Mucosa of descending colon (tissue), 3 donors: ENCODE results near the gene MGST3. TPM values are rescaled to one million over a fixed set of nuclear protein-coding genes. Genes with fewer than 3 reads are reported as not detected.

ENCODE experiments used
- ATAC-seq: fragments of 200-7000 bp; cut with Tn5 transposase; one replicate; pipeline ENCODE4 v1.9.1; 2020; ENCODE audit warnings: mild to moderate bottlenecking, moderate library complexity
- DNase-seq, 3 donors: peaks; one replicate each; pipeline ENCODE4 v3.0.0-alpha.2; 2020
- H3K36me3 ChIP-seq: fragments of 200-600 bp; one replicate; pipeline ENCODE4 v1.8.0; 2021; ENCODE audit warnings: low read depth, mild to moderate bottlenecking
- H3K4me1 ChIP-seq: fragments of 200-600 bp; one replicate; pipeline ENCODE4 v1.8.0; 2021; ENCODE audit warnings: low read depth, mild to moderate bottlenecking
- H3K4me3 ChIP-seq: fragments of 200-600 bp; one replicate; pipeline ENCODE4 v1.8.0; 2021; ENCODE audit warnings: mild to moderate bottlenecking
- H3K9me3 ChIP-seq: fragments of 200-600 bp; one replicate; pipeline ENCODE4 v1.8.0; 2021; ENCODE audit warnings: mild to moderate bottlenecking
- intact Hi-C, 2 donors: fragments of 100-400 bp; cut with DNase I in 1 of 2; cut with micrococcal nuclease in 1 of 2; formaldehyde crosslinking; loops; one replicate each; pipeline versions ENCODE4 v1.11.0 to v1.11.1; 2022; cut with DNase I, micrococcal nuclease
- total RNA-seq, 3 donors: library from RNA; stranded (reverse); fragmentation: NEBNext Ultra II Directional in 2 of 3; extraction: Animal tissue kit (Norgen Biotek cat#: 25700) in 2 of 3; gene quantifications; one replicate each; pipeline versions ENCODE4 v1.2.1 to v1.2.4, GENCODE V29; 2021 to 2023
- TF ChIP-seq, protein P1 (sequence below): fragments of 200-600 bp; IDR thresholded peaks from one replicate; pipeline ENCODE4 v1.8.0; 2022; ENCODE audit warnings: antibody characterized with exemption, mild to moderate bottlenecking
- donor health status: DM: no; HTN: no; CAD: no; lungs with moderate emphysema.
- donor health status: DM: no; HTN: no; CAD: no.
- donor health status: DM: no; HTN: yes; CAD: no.

The MGST3 gene
- total RNA-seq, 3 donors from 2014 or later, result 236 to 436 (median 367) TPM

DNA sequence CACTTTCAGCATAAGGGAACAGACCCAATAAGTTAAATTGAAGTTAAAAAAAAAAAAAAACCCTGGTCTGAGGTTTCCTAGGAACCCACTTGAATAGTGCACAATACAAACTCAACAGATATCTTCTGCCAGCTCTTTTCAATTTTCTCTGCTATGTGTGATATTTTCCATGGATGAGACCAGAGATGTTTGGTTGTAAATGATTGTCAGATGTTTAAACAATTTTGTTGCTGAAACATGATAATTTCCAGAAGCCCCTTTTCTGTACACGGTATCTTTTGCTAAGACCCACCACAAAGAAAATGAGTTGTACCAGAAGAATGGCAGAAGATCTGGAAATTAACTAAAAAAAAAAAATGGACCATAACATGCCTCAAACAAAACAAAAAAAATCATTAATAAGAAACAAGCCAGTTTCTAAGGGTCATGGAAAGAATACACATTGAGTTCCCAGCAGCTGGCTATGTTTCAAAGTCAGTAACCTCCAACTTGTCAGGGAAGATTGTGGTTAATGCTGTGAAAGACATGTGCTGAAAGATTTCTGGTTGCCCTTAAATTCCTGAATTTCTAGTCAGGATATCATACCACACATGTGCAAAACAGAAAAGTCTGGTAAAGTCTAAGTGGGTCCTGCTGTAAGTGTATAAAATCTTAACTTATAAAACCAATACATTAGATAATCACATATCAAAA lies 35.6 kb upstream of the MGST3 start:
- TF ChIP-seq, protein P1, sequence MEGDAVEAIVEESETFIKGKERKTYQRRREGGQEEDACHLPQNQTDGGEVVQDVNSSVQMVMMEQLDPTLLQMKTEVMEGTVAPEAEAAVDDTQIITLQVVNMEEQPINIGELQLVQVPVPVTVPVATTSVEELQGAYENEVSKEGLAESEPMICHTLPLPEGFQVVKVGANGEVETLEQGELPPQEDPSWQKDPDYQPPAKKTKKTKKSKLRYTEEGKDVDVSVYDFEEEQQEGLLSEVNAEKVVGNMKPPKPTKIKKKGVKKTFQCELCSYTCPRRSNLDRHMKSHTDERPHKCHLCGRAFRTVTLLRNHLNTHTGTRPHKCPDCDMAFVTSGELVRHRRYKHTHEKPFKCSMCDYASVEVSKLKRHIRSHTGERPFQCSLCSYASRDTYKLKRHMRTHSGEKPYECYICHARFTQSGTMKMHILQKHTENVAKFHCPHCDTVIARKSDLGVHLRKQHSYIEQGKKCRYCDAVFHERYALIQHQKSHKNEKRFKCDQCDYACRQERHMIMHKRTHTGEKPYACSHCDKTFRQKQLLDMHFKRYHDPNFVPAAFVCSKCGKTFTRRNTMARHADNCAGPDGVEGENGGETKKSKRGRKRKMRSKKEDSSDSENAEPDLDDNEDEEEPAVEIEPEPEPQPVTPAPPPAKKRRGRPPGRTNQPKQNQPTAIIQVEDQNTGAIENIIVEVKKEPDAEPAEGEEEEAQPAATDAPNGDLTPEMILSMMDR, result no peak
- intact Hi-C loops, result no loop called here
- Histone ChIP-seq H3K36me3 (no peaks in the 10 kb centered on the region), H3K4me1 (no peaks in the 10 kb centered on the region), H3K4me3 (no peak overlapping the region), H3K9me3 (no peaks in the 10 kb centered on the region)
- DNase-seq (no peak), ATAC-seq (no peak)

DNA sequence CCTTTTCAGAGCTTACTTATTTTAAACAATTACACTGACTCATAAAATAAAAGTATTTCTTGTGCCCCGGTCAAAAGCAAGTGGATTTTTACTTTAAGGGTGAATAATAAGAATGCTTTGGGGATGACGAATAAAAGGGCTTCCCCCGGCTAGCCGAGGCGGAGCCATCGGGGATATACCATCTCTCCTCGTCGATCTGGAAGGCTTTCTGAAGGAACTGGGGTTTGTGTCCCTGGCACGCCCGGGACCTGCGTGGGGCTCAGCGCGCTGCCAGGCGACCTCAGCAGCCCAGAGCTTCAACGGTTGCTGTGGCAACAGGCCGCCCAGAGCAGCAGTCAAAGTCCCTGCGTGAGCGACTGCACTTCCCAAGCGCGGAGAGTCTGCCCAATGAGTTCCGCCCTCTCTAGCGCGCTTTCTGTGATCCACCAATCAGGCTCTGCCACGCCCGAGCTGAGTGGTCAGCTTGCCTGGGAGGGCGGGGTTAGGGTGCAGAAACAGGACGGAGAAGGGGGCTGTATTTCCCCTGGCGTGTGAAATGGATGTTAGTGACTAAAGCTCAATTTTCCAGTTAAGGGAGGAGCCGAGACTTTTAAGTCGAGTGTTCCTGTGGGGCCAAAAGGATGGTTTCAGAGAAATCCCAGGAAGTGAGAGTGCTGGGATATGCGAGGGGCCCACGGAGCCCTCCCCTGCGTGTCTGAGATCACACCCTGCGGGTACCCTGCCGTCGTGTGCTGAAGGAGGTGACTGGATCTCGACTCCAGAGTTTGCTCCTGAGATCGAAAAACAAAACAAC lies 33.0 kb upstream of the MGST3 start:
- peak; percentile 96 to 97 (median 97) for DNase-seq
- peaks cover 5% of the 10 kb centered on the region for H3K4me1 ChIP-seq
- H3K4me3 ChIP-seq, result peak overlapping the region; percentile 17
- intact Hi-C loops, result no loop called here
- TF ChIP-seq, protein P1, result no peak
- H3K9me3 ChIP-seq, result no peaks in the 10 kb centered on the region
- no peaks in the 10 kb centered on the region for H3K36me3 ChIP-seq
- peak; percentile 100 for ATAC-seq

DNA sequence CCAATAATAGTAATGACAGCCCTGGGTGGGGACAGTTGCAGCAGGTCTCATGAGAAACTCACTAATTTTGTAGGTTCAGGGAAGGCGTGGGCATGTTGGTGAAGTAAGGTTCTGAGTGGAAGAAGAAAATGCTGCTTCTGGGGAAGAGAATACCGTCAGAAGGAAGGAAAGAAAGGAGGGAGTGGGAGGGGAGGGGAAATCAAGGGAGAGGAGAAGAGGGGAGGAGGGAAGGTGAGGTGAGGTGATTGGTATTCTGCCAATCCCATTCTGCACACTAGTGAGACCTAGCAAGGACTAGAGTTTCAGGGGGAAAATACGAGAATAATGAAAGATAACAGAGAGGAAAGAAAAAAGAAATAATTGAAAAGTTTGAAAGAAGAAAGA lies 32.4 kb upstream of the MGST3 start:
- DNase-seq (no peak), ATAC-seq (peak; percentile 2)
- Histone ChIP-seq H3K4me3 (peak overlapping the region; percentile 17), H3K9me3 (no peaks in the 10 kb centered on the region), H3K4me1 (peaks cover 5% of the 10 kb centered on the region), H3K36me3 (no peaks in the 10 kb centered on the region)
- intact Hi-C loops, result no loop called here
- TF ChIP-seq, protein P1, result no peak

DNA sequence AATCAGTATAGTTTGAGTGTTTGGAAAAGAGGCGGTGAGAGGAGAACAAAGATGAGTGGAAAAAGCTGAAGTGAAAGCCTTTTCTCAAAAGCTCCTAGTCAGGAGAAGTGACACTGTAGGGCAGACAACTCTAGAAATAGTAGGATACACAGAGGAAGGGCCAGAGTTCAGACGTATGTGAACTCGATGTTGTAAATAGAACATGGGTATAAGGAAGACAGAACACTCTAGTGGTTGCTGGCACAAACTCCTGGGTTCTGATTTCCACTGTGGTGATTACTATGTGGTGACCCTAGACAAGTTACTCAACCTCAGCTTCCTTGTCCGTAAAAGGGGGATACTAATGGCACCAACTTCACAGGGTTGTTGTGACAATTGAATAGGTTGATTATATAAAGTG lies 30.2 kb upstream of the MGST3 start:
- TF ChIP-seq, protein P1, result no peak
- Histone ChIP-seq H3K9me3 (no peaks in the 10 kb centered on the region), H3K4me1 (peaks cover 5% of the 10 kb centered on the region), H3K4me3 (no peak overlapping the region), H3K36me3 (no peaks in the 10 kb centered on the region)
- no peak for ATAC-seq
- intact Hi-C loops, result loop anchor here (2.0 to 10.0 kb wide), 3 partner anchors 94 to 314 kb away; partner anchors contain the start of gene ALDH9A1 (in 1 of the 2)
- DNase-seq, result peak in 1 of 3 donors; percentile 7

DNA sequence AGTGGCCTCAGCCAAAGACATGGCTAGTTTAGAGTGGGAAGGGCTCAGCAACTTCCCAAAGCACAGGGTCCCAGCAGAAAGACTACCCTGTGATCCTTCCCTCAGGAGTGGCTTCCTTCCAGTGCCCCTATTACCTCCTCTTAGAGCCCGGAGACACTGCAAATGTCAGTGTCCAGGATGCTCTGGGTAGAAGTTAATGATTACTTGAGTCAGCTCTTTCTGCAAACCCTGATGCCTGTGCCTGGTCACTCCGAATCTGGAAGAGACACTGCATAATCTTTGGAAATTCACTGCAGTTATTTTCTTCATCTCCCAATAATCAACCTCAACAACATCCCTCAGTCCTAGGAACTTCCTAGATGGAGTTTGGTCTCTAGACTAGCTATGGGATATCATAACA lies 27.2 kb upstream of the MGST3 start:
- H3K9me3 ChIP-seq, result no peaks in the 10 kb centered on the region
- H3K4me3 ChIP-seq, result no peak overlapping the region
- TF ChIP-seq, protein P1, result no peak
- no peak for ATAC-seq
- peaks cover 5% of the 10 kb centered on the region for H3K4me1 ChIP-seq
- no peaks in the 10 kb centered on the region for H3K36me3 ChIP-seq
- intact Hi-C loops, result loop anchor here (10.0 kb wide), 2 partner anchors 91 to 311 kb away; partner anchors contain the start of gene ALDH9A1 (in 1 of the 2)
- no peak for DNase-seq
